Measurements from ENCODE around the gene LAIR2. TPM values are rescaled to one million over a fixed set of nuclear protein-coding genes. Genes with fewer than 3 reads are reported as not detected.

Gene LAIR2
- total RNA-seq, 1 experiment from 2014 or later: not detected

GRCh38 chr19:54535601-54536000 is 33.0 kb downstream of the LAIR2 start:
- TF ChIP-seq POLR2A (IDR thresholded peaks at IDR 0.05; ENCODE audit: borderline replicate concordance, extremely low read depth, insufficient read depth, insufficient read length) (no peak), EZH2 (IDR thresholded peaks at IDR 0.05) (no peak), CTCF (IDR thresholded peaks at IDR 0.05 in 2 of 3, conservative IDR thresholded peaks at IDR 0.05 in 1 of 3; ENCODE audit: borderline replicate concordance in 1 of 3, insufficient read depth in 1 of 3, low read depth in 2 of 3, low read length in 2 of 3) (no peak), TCF7L2 (IDR thresholded peaks at IDR 0.05; ENCODE audit: borderline replicate concordance, extremely low read depth, insufficient read depth, insufficient read length) (no peak), FOSL1 (IDR thresholded peaks at IDR 0.05; ENCODE audit: low read depth) (no peak), ATF3 (IDR thresholded peaks at IDR 0.05) (no peak), EGR1 (IDR thresholded peaks at IDR 0.05; ENCODE audit: low read depth) (no peak), RAD21 (IDR thresholded peaks at IDR 0.05; ENCODE audit: low read depth) (no peak), YY1 (IDR thresholded peaks at IDR 0.05; ENCODE audit: extremely low read depth, insufficient replicate concordance, low read depth, low read length) (no peak), POLR2AphosphoS5 (IDR thresholded peaks at IDR 0.05; ENCODE audit: low read depth, low read length) (no peak), REST (IDR thresholded peaks at IDR 0.05; ENCODE audit: low read depth) (no peak), SP1 (IDR thresholded peaks at IDR 0.05; ENCODE audit: low read depth) (no peak), CEBPB (IDR thresholded peaks at IDR 0.05; ENCODE audit: low read depth) (no peak), MAX (IDR thresholded peaks at IDR 0.05) (no peak), SRF (IDR thresholded peaks at IDR 0.05; ENCODE audit: low read depth) (no peak)

More at GRCh38 chr19:54535601-54536000, 33.0 kb downstream of the LAIR2 start:
- H3K9me3 ChIP-seq (ENCODE audit: control insufficient read depth in 1 of 2, insufficient read depth in 1 of 2, low read depth in 1 of 2, low read length in 2 of 2): no peaks in the 10 kb centered on the region
- ChIA-PET POLR2A (no interaction called here), RAD21 (ENCODE audit: low non-redundant PET in 1 of 2, low total read pairs in 2 of 2, uncharacterized antibody in 2 of 2, unreplicated experiment in 2 of 2) (no interaction called here), CTCF (no interaction called here)
- no peak overlapping the region for H2AFZ ChIP-seq (ENCODE audit: low read depth, low read length, poor library complexity, severe bottlenecking)
- no peaks in the 10 kb centered on the region for H3K9me2 ChIP-seq (ENCODE audit: insufficient read depth)
- no peaks in the 10 kb centered on the region for H4K20me1 ChIP-seq (ENCODE audit: insufficient read depth)
- BruUV-seq (replicated peaks): no TSS peak
- DNase-seq (ENCODE audit: low read depth, low spot score): no peak
- no peaks in the 10 kb centered on the region for H3K36me3 ChIP-seq (ENCODE audit: control insufficient read depth in 1 of 2, insufficient read depth in 2 of 2, low read length in 2 of 2)
- intact Hi-C loops (cut with micrococcal nuclease): no loop called here
- H3K27me3 ChIP-seq (ENCODE audit: insufficient read depth, low read length): peaks cover 62% of the 10 kb centered on the region
- H3K4me1 ChIP-seq (ENCODE audit: control insufficient read depth in 1 of 2, insufficient read depth in 2 of 2, low read length in 2 of 2): no peaks in the 10 kb centered on the region
- no peak overlapping the region for H3K4me3 ChIP-seq (replicated peaks in 1 of 2; ENCODE audit: low read depth in 1 of 2, low read length in 2 of 2)
- ATAC-seq: no peak
- H3K9ac ChIP-seq (ENCODE audit: low read length): no peak overlapping the region
- no peak overlapping the region for H3K27ac ChIP-seq (ENCODE audit: low read depth, low read length)
- H3K79me2 ChIP-seq (ENCODE audit: insufficient read depth, low read length): no peaks in the 10 kb centered on the region
- H3K4me2 ChIP-seq (ENCODE audit: low read length): no peak overlapping the region

All from HCT116 (cell line).